Tongue (tissue), 2 donors: ENCODE results near the gene SSR4. TPM values are rescaled to one million over a fixed set of nuclear protein-coding genes. Genes with fewer than 3 reads are reported as not detected.

Experiments used
- DNase-seq: peaks from one replicate; pipeline ENCODE4 v3.0.0-alpha.2; 2015
- total RNA-seq: library from RNA; depleted of rRNA; stranded (reverse); fragments of >200 nt; gene quantifications from one replicate; pipeline ENCODE4 v1.2.3, GENCODE V29; 2014

Gene SSR4
- total RNA-seq, 1 donor from 2014 or later: 46.4 TPM

DNA sequence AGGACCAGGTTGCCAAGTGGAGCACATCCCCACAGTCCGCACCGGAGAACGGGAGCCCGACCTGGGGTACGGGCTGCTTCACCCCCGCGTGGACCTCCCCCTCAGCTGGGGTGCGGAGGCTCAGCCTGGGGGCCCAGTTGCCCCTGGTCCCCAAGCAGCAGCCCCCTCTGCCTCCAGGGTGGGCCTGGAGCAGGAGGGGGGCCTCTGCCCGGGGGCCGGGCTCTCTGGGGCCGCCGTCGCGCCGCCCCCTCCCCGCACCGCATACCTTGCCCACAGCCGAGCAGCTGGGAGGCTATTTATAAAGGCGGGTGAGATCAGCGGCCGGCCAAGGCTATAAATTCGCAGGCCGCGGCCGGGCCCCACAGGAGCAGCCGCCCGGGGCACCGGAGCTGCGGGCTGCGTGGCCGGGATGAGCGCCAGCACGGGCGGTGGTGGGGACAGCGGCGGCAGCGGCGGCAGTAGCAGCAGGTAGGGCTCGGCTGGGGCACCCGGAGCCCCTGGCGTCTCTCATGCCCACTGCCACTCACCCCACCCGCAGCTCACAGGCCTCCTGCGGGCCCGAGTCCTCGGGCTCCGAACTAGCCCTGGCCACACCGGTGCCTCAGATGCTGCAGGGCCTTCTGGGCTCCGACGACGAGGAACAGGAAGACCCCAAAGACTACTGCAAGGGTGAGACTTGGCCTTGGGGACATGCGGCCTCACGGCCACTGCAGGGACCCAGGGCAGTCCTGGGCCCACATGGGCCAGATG lies 13.6 kb upstream of the SSR4 start, which contains the start of gene SRPK3:
Gene SRPK3, plus strand, starts transcription at position 364 of the 750 bp plus-strand sequence. Its CDS starts 46 bp downstream, at position 410.
- DNase-seq: peak; percentile 74

DNA sequence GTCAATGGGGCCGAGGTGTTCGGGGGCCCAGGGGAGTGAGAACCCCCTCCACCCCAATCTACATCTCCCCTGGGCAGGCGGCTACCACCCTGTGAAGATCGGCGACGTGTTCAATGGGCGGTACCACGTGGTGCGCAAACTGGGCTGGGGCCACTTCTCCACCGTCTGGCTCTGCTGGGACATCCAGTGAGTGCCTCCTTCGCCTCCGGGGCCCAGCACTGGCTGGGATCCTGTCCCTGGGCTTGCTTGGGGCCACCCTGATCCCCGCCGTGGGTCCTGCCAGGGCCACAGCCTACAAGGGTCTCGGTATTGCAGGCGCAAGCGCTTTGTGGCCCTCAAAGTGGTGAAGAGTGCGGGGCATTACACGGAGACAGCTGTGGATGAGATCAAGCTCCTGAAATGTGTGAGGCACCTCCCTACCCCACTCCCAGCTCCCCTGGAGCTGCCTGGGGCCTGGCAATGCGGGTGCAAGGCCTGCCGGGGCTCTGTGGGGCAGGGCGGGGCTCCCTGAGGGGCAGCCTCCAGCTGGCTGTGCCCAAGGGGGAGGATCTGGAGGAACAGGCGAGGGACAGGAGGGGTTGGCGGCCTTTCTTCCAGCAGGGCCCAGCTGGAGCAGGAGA lies 12.9 kb upstream of the SSR4 start:
- peak; percentile 54 for DNase-seq

DNA sequence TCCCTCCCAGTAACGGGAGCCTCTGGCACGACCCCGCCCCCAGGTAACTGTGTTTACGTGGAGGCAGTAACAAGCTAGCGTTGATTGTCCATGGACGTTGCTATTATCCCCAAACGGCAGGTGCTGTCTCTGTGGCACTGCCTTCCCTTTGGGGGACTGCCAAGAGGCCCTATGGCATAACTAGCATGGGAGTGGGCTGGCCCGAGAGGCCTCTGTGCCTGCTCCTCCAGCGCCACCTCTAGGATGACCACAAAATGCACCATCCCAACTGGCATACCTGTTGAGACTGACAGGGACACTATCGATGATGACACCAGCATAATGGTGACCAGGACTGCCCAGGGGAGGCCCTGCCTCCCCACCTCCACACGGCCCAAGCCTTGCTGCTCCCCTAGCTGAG lies 12.2 kb upstream of the SSR4 start:
- DNase-seq: peak; percentile 79

DNA sequence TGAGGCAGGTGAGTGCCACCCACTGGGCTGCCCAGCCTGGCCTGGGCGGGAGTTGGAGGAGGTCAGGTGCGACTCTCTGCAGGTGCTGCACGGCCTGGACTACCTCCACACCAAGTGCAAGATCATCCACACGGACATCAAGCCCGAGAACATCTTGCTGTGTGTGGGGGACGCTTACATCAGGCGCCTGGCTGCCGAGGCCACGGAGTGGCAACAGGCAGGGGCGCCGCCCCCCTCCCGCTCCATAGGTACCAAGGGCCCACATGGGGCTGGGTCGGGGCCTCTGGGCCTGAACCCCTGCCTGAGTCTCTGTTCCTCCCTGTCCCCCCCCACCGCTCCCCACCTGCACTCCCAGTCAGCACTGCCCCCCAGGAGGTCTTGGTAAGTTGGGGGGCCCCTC lies 11.6 kb upstream of the SSR4 start:
- DNase-seq: no peak

DNA sequence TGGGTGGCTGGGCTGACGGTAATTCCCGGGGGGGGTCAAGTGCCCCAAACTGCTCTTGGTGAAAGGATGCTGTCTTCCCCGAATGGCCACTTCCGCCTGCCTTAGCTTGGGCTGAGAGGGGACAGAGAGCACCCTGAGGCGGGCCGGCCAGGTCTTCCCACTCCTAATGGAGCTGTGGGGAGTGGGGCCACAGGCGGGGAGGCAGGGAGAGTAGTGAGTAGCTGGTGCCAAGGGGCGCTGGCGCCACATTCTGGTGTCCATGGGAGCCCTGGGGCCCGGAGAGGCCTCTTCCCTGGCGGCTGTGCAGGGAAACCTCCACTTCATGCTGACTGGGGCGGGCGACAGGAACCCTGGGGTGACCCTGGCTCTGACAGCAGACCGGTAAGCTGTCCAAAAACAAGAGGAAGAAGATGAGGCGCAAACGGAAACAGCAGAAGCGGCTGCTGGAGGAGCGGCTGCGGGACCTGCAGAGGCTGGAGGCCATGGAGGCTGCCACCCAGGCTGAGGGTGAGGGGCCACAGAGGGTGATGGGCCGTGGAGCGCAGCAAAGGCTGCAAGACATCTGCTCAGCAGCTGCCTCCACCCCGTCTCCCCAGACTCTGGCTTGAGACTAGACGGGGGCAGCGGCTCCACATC lies 11.0 kb upstream of the SSR4 start:
- DNase-seq: no peak

DNA sequence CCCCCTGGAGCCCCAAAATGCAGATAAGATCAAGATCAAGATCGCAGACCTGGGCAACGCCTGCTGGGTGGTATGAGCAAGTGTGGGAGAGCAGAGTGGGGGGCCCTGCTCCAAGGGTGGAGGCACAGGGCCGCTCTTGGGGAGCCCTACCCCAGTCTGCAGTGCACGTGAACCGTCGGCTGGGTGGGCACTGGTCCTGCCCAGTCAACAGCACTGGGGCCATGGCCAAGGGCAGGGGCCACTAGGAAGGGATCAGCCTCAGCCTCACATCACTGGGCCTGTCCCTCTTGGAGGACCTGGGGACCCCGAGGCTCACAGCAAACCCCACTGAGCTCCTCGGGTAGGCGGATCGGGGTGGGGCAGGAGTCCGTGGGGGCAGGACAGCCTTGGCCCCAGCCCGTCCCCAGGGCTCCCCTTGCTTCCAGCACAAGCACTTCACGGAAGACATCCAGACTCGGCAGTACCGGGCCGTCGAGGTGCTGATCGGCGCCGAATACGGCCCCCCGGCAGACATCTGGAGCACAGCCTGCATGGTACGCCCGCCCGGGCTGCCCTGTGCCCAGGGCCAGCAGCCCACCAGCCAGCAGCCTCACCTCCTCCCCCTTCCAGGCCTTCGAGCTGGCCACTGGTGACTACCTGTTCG lies 10.0 kb upstream of the SSR4 start:
- DNase-seq: no peak

DNA sequence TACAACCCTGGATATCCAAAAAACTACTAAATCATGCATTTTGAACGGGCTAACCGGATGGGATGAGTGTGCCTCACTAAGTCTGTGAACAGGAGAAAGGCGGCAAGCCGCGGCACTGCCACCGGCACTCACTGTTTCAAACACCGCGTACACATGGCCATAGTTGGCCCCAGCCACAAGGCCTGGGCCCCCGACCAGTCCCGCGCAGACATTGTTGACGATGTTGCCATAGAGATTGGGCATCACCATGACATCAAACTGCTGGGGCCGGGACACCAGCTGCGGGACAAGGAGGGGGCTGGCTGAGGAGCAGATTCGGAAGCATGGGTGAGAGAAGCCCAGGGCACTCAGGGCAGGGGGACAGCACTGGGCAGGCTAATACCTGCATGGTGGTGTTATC lies 7.8 kb upstream of the SSR4 start:
- DNase-seq: no peak

DNA sequence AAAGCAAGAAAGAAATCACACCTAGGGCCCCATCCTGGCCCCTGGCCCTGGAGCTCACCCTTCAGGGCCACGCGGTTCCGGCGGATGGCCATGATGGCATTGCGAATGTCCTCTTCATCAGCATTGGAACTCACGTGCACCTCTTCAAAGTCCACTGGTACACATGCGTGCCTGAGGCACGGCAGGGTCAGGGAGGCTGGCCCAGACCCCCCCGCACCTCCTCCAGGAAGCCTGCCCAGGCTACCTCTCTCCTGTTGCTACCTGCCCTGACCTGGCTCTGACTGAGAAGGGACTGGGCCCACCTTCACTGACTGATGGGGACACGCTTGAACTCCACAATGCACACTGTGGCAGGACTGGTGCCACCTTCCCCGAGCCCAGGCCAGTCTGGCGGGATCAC lies 4.8 kb upstream of the SSR4 start:
- no peak for DNase-seq

DNA sequence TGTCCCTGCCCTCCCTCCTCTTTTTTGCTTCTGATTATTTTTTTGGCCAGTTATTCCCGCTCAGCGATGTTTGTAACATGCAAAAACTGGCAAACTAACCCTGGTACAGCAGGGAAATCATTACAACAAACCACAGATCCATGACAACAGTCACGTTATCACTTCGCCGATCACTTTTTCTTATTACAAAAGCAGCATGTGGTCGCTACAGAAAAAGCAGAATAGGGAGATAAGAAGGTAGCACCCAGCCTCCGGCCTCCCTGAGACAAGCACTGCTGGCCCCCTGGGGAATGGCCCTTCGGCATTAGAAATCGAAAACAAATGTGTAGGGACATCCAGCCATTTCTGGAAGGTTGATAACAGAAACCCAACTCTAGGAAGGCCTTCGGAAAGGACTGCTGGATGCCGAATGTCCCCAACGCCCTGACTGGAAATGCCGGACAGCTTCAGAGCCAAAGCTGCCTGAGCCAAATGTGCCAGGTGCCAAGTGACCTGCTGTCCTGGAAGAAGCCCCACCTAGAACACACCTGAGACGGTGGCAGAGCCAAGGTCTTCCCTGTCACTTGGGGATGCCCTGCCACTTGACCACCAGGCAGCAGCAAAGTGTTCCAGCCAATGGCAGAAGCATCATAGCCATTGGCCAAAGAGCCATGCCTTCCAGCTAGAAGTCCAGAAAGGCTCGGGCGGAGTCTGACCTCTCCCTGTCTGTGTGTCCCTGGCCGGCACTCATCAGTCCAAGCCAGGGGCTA lies 3.2 kb upstream of the SSR4 start:
- no peak for DNase-seq

DNA sequence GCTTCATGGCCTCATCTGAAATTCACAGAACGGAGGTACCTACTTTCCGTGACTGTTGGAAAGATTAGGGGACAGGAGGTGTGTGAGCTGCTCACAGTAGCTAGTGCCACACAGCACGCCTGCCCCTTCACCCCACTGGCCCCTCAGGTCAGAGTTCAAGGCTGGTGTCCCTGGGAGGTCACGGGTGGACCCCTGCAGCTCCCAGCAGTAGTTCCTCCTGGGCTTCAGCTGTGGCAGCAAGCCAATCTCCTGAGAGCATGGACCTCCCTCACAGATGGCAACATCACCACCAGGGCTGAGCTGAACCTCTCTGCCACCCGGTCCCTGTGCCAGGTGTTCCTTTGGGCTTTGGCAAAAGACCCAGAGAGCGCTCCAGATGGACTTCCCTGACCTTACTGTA lies 2.1 kb upstream of the SSR4 start:
- no peak for DNase-seq

DNA sequence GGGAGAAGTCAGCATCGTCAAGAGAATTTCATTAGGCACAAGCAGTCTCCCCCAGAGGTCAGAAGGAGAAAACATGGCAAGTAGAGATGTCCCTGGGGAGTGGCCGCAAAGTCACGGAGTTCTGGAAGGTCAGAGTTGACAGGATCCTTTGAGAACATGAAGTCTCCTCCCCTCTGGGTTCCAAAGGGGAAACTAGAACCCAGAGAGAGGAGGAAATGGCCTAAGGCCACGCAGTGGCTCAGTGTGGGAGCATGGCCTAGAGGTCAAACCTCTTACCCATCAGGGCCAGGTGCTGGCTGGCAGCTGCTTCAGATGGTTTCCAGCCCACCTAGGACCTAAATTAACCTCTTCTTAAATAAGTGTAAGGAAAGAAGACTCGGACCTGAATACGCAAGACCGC lies 1.2 kb upstream of the SSR4 start:
- no peak for DNase-seq

DNA sequence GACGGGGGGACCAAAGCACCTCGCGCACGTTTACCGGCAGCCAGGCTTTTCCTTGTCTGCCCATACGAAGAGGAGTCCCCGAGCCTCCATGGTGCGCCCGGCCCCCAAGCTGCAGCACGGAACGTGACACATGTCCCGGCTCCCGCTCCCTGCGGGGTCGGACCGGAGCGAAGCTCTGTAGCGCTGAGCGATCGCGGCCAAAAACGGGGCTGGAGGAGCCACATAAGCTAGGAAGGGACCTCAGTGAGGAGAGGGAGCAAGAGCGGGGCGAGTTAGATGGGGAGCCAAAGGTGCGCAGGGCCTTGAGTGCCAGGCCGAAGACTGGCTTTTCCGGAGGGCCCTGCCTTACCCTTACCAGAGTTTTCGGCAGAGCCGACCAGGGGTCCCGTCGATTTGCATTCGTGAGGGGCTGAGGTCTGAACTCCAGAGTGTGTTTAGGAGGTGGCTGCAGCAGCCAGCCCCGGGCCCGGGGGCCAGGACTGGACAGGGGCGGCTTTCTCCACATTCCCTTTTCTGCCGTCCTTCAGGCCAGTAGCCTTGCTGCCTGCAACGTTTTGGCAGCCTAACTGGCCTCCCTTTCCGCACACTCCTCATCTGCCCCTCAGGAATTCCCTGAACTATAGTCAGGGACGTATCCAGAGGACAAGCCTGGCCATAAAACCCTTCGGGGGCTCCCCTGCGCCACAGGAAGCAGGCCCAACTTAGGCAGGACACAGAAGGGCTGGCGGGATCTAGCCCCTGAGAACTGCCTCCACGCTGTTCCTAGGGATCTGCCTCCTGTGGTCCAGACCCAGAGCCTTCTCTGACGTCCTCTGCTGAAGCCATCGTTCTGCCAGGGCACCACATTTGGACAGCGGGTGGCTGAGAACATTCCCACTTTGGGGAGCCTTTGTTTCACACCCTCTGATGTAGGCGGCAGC lies 689 bp downstream of the SSR4 start:
- DNase-seq: no peak

DNA sequence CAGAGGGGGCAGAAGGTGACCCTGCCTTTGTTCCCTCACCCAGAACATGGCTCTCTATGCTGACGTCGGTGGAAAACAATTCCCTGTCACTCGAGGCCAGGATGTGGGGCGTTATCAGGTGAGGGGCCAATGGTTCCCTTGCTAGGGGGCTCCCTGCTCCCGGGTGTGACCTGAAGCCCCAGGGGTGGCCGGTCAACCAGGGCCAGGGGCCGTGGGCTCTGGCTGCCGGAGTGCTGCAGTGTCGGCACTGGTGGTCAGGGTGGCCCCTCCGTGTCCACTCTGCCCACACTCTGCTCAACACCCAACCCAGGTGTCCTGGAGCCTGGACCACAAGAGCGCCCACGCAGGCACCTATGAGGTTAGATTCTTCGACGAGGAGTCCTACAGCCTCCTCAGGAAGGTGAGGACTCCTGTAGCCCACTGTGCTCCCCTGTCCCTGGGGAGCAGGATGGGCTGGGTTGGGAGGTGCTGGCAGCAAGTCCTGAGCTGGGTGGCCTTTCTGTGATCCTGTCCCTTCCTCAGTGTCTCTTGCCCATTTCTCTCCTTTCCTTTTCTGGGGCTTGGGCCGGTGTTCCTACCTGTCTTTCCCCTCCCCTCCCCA lies 3.0 kb downstream of the SSR4 start:
- no peak for DNase-seq

DNA sequence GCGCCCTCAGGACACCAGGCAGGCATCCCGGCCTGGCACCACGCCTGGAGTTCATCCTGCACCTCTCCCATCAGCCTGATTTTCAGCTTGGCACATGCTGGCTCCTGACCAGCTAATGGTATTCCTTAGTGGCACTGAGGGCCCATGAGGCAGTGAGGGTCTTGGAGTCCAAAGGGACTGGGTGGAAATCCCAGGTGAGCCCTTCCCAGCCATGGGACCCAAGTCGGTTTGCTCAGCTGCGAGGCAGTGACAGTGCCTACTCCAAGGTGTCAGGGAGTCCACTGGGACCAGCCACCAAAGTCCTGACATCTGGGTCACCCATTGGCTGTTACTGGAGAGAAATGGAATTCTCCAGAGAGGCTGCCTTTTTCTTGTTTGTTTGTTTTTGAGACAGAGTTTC lies 4.9 kb downstream of the SSR4 start:
- DNase-seq: no peak

DNA sequence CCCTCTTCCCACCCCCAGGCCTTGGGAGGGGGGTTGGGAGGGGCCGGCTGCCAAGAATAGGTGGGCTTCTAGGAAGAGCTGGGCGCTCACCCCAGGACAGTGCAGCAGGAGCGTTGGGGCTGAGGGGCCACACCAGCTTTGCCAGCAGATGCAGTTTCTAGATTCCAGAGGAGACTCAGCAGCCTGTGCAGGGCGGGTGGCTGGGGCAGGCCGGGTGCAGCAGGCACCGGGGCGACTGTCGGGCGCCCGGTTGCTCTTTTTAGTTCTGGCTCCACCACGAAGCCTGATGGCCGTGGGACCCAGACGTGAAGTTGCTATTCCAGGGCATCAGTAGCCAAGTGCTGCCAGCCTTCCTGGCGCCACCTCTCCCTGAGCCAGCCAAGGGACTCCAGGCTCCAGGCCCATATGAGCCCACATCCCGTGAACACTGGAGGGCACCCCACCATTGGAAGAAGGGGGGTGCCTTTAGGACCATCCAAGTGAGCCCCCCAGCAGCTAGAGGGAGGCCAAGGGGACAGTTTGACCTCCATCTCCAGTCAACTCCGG lies 5.8 kb downstream of the SSR4 start:
- DNase-seq: no peak

DNA sequence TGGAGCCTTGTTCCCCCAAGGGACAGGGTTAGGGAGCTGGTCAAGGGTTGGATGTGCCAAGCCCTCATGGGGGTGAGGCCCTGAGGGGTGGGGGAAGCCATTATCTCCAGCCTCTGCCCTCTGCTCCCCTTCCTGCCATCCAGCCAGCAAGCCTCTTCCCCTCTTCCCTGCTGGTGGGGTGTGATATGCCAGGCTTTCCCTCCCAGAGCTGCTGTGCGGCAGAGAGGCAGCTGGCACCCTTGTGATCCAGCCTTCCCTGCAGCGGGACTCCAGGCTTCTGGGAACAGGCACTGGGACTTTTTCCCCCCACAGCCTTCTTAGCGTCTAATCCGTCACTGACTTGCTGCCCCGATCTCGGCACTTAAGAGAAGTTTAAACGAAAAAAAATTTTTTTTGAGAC lies 6.3 kb downstream of the SSR4 start:
- no peak for DNase-seq

DNA sequence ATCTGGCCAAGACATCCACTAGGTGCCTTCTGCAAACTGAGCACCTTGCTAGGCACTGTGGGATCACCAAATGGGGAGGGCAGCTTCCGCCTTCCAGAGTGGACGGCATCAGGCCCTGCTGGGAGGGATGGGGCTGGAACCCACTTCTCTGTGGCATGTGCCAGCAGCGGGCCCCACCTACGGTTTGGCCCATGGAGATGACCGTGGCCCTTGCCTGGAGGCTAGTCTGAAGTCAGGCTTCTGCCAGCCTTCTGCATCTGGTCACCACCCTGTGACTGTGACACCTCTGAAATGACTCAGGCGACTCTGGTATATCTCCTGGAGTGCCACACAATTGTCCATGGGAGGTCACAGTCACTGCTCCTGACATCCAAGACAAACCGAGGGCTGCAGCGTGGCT lies 7.2 kb downstream of the SSR4 start:
- no peak for DNase-seq

DNA sequence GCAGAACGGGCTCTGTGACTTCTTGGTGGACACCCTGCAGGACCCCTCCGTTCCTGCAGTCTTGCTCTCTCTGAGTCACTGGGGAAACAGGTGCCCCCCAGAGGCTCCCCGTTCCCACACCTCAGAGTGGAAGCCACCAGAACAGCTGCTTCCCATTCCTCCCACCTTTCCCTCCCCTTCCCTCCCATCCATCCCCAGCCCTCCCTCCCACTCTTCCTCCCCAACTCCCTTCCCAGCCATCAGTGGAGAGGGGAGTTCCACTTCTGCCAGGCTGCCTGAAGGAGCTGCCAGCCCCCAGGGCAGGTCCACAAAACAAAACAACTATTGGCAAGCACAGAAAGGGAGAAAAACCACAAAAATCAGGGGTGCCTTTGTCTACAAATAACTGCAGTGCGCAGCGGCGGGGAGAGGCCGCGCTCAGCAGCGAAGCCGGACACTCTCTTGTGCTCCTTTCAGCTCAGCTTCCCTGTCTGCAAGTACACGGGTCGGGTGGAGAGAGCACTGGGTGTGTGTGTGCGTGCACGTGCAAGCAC lies 8.1 kb downstream of the SSR4 start:
- DNase-seq: no peak

DNA sequence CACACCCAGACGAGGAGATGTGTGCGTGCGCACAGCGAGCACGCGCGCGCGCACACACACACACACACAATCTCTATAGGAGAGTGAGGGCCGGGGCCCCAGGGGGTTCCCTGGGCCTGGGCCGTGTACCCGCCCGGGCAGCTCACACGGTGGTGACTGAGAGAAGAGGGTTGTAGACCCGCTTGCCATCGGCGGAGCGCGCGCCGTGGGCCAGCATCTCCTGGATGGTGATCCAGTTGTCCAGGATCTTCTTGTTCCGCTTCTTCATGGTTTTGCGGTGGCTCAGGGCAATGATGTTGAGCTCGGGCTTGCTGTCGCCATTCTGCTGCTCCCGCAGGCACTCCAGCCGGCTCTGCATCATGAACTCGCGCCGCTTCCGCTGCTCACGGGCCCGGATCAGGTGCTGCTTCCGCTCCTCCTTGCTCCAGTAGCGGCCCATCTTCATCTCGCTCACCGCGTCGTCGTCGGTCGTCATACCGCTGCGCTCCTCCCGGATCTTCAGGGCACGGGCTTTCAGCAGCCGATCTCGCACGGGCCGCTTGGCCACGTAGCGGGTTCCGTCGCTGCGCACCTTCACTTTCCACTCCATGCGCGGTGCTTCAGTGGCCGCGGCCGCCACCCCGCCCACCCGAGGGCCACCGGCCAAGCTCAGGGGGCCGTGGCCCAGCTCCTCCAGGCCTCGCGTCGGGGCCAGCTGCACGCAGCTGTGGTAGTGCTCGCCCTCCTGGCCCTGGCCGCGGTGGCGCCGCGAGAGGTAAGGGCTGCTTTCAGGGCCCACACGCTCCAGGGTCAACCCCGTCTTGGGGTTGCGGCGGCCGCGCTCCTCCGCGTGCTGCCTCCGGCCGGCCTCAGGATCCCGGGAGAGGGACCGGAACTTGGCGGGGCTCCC lies 9.0 kb downstream of the SSR4 start:
- DNase-seq: no peak
